GM12891 (cell line): ENCODE measurements around the gene HSD17B13.

Source experiments
- POLR2A ChIP-seq: IDR thresholded peaks from 2 replicates; pipeline ENCODE4 v1.6.1; 2011; ENCODE audit warnings: low read depth, low read length, control low read depth
- POLR2AphosphoS5 ChIP-seq: IDR thresholded peaks from 2 replicates; pipeline ENCODE4 v1.6.1; 2011; ENCODE audit warnings: low read depth, low read length, control low read depth
- SPI1 ChIP-seq: IDR thresholded peaks from 2 replicates; pipeline ENCODE4 v1.6.1; 2011; ENCODE audit warnings: low read depth, low read length, control low read depth
- TAF1 ChIP-seq: IDR thresholded peaks from 2 replicates; pipeline ENCODE4 v1.6.1; 2011; ENCODE audit warnings: low read depth, low read length, control low read depth

- TF ChIP-seq POLR2A (no peak), TAF1 (no peak), POLR2AphosphoS5 (no peak), SPI1 (no peak)
Observed at GRCh38 chr4:87281603-87282002, 41.1 kb downstream of the HSD17B13 start.
